Activated CD4-positive, alpha-beta T cell treated with anti-CD3 and anti-CD28 coated beads for 48 hours (primary cell): Measurements from ENCODE around the gene SFMBT1.
"Not testable (repeated sequence)": the region's sequence is repeated elsewhere in the genome, so short reads cannot be mapped to it uniquely, and the experiment has no call there.

Experiments
- DNase-seq: peaks from one replicate; pipeline ENCODE4 v3.0.0-alpha.2; 2020

SFMBT1 gene

GRCh38 chr3:53072653-53073552 lies 27.0 kb upstream of the SFMBT1 start:
- peak; percentile 91 for DNase-seq

- no peak for DNase-seq
Observed at GRCh38 chr3:53071882-53072431, 26.1 kb upstream of the SFMBT1 start.

GRCh38 chr3:53069422-53070068 lies 23.7 kb upstream of the SFMBT1 start:
- no peak for DNase-seq

- no peak for DNase-seq
Observed at GRCh38 chr3:53068176-53068575, 22.3 kb upstream of the SFMBT1 start.

GRCh38 chr3:53067567-53067966 lies 21.7 kb upstream of the SFMBT1 start:
- no peak for DNase-seq

GRCh38 chr3:53065841-53066480 lies 20.1 kb upstream of the SFMBT1 start:
- no peak for DNase-seq

GRCh38 chr3:53062905-53063304 lies 17.0 kb upstream of the SFMBT1 start:
- no peak for DNase-seq

- no peak for DNase-seq
Observed at GRCh38 chr3:53056442-53056841, 10.6 kb upstream of the SFMBT1 start.

GRCh38 chr3:53054233-53054632 lies 8.4 kb upstream of the SFMBT1 start:
- not testable (repeated sequence) for DNase-seq

GRCh38 chr3:53051929-53052328 lies 6.1 kb upstream of the SFMBT1 start:
- no peak for DNase-seq

- DNase-seq: no peak
Observed at GRCh38 chr3:53049987-53050386, 4.1 kb upstream of the SFMBT1 start.

- peak; percentile 57 for DNase-seq
Observed at GRCh38 chr3:53046171-53047170, 598 bp upstream of the SFMBT1 start.

- peak; percentile 60 for DNase-seq
Observed at GRCh38 chr3:53044711-53045517, 959 bp downstream of the SFMBT1 start.

- DNase-seq: no peak
Observed at GRCh38 chr3:53044371-53044710, 1.5 kb downstream of the SFMBT1 start.

- no peak for DNase-seq
Observed at GRCh38 chr3:53043738-53044137, 2.1 kb downstream of the SFMBT1 start.

- no peak for DNase-seq
Observed at GRCh38 chr3:53042651-53043050, 3.2 kb downstream of the SFMBT1 start.

- DNase-seq: no peak
Observed at GRCh38 chr3:53040351-53040820, 5.5 kb downstream of the SFMBT1 start.

GRCh38 chr3:53039376-53039752 lies 6.5 kb downstream of the SFMBT1 start:
- no peak for DNase-seq

- DNase-seq: no peak
Observed at GRCh38 chr3:53038679-53039375, 7.0 kb downstream of the SFMBT1 start.

- DNase-seq: no peak
Observed at GRCh38 chr3:53035825-53036619, 9.9 kb downstream of the SFMBT1 start.
